Measurements from ENCODE around the gene SPEN.
"Not testable (repeated sequence)": the region's sequence is repeated elsewhere in the genome, so short reads cannot be mapped to it uniquely, and the experiment has no call there.

Gene SPEN

GRCh38 chr1:15918962-15919715 is 71.6 kb downstream of the SPEN start:
- peak; percentile 62 for DNase-seq
- no peaks in the 10 kb centered on the region for H3K9me3 Mint-ChIP-seq
- peaks cover 66% of the 10 kb centered on the region for H3K4me1 Mint-ChIP-seq (ENCODE audit: low read depth)
- H3K27me3 Mint-ChIP-seq: no peaks in the 10 kb centered on the region
- peaks cover 89% of the 10 kb centered on the region for H3K36me3 Mint-ChIP-seq (ENCODE audit: low read depth)
- peak overlapping the region; percentile 86 for H3K27ac Mint-ChIP-seq
- H3K4me3 Mint-ChIP-seq: peak overlapping the region; percentile 42

- Mint-ChIP-seq H3K4me3 (no peak overlapping the region), H3K9me3 (no peaks in the 10 kb centered on the region), H3K27me3 (no peaks in the 10 kb centered on the region), H3K27ac (peak overlapping the region; percentile 15), H3K4me1 (ENCODE audit: low read depth) (peaks cover 39% of the 10 kb centered on the region), H3K36me3 (ENCODE audit: low read depth) (peaks cover 90% of the 10 kb centered on the region)
- no peak for DNase-seq
Measured at GRCh38 chr1:15923241-15923640, 75.7 kb downstream of the SPEN start.

- Mint-ChIP-seq H3K4me1 (ENCODE audit: low read depth) (peaks cover 17% of the 10 kb centered on the region), H3K36me3 (ENCODE audit: low read depth) (peaks cover 94% of the 10 kb centered on the region)
- H3K4me3 Mint-ChIP-seq, H3K9me3 Mint-ChIP-seq, H3K27me3 Mint-ChIP-seq, DNase-seq, H3K27ac Mint-ChIP-seq: not testable (repeated sequence)
Measured at GRCh38 chr1:15926448-15926847, 78.9 kb downstream of the SPEN start.

GRCh38 chr1:15928971-15929965 is 81.8 kb downstream of the SPEN start:
- Mint-ChIP-seq H3K27me3 (no peaks in the 10 kb centered on the region), H3K27ac (peak overlapping the region; percentile 15), H3K4me1 (ENCODE audit: low read depth) (peaks cover 6% of the 10 kb centered on the region), H3K36me3 (ENCODE audit: low read depth) (peaks cover 96% of the 10 kb centered on the region), H3K9me3 (no peaks in the 10 kb centered on the region), H3K4me3 (no peak overlapping the region)
- no peak for DNase-seq

GRCh38 chr1:15931401-15931800 is 83.9 kb downstream of the SPEN start:
- peaks cover 99% of the 10 kb centered on the region for H3K36me3 Mint-ChIP-seq (ENCODE audit: low read depth)
- H3K4me3 Mint-ChIP-seq: no peak overlapping the region
- DNase-seq: no peak

GRCh38 chr1:15931884-15932283 is 84.4 kb downstream of the SPEN start:
- Mint-ChIP-seq H3K27ac (peak overlapping the region; percentile 78), H3K4me1 (ENCODE audit: low read depth) (peaks cover 6% of the 10 kb centered on the region), H3K36me3 (ENCODE audit: low read depth) (peaks cover 99% of the 10 kb centered on the region), H3K4me3 (no peak overlapping the region), H3K9me3 (no peaks in the 10 kb centered on the region), H3K27me3 (no peaks in the 10 kb centered on the region)
- DNase-seq: no peak

More at GRCh38 chr1:15931401-15931800, 83.9 kb downstream of the SPEN start:
- Mint-ChIP-seq H3K27me3 (no peaks in the 10 kb centered on the region), H3K27ac (peak overlapping the region; percentile 27), H3K9me3 (no peaks in the 10 kb centered on the region), H3K4me1 (ENCODE audit: low read depth) (peaks cover 6% of the 10 kb centered on the region)

- H3K4me3 Mint-ChIP-seq: no peak overlapping the region
- DNase-seq: peak; percentile 26
- no peaks in the 10 kb centered on the region for H3K9me3 Mint-ChIP-seq
- peaks cover 99% of the 10 kb centered on the region for H3K36me3 Mint-ChIP-seq (ENCODE audit: low read depth)
- peaks cover 10% of the 10 kb centered on the region for H3K4me1 Mint-ChIP-seq (ENCODE audit: low read depth)
- peak overlapping the region; percentile 78 for H3K27ac Mint-ChIP-seq
- H3K27me3 Mint-ChIP-seq: no peaks in the 10 kb centered on the region
Measured at GRCh38 chr1:15932612-15933011, 85.1 kb downstream of the SPEN start.

- DNase-seq: no peak
- H3K36me3 Mint-ChIP-seq (ENCODE audit: low read depth): peaks cover 99% of the 10 kb centered on the region
- peaks cover 13% of the 10 kb centered on the region for H3K4me1 Mint-ChIP-seq (ENCODE audit: low read depth)
- H3K9me3 Mint-ChIP-seq: no peaks in the 10 kb centered on the region
- no peak overlapping the region for H3K4me3 Mint-ChIP-seq
- no peaks in the 10 kb centered on the region for H3K27me3 Mint-ChIP-seq
- peak overlapping the region; percentile 78 for H3K27ac Mint-ChIP-seq
Measured at GRCh38 chr1:15933684-15934083, 86.2 kb downstream of the SPEN start.

GRCh38 chr1:15934211-15935055 is 86.9 kb downstream of the SPEN start:
- no peak for DNase-seq
- H3K4me1 Mint-ChIP-seq (ENCODE audit: low read depth): peaks cover 13% of the 10 kb centered on the region
- H3K4me3 Mint-ChIP-seq: no peak overlapping the region
- peaks cover 99% of the 10 kb centered on the region for H3K36me3 Mint-ChIP-seq (ENCODE audit: low read depth)
- peak overlapping the region; percentile 32 for H3K27ac Mint-ChIP-seq
- no peaks in the 10 kb centered on the region for H3K9me3 Mint-ChIP-seq
- H3K27me3 Mint-ChIP-seq: no peaks in the 10 kb centered on the region

- Mint-ChIP-seq H3K27ac (peak overlapping the region; percentile 32), H3K27me3 (no peaks in the 10 kb centered on the region), H3K36me3 (ENCODE audit: low read depth) (peaks cover 99% of the 10 kb centered on the region), H3K4me1 (ENCODE audit: low read depth) (peaks cover 13% of the 10 kb centered on the region), H3K9me3 (no peaks in the 10 kb centered on the region), H3K4me3 (no peak overlapping the region)
- DNase-seq: peak; percentile 27
Measured at GRCh38 chr1:15935056-15935950, 87.8 kb downstream of the SPEN start.

- Mint-ChIP-seq H3K36me3 (ENCODE audit: low read depth) (peaks cover 99% of the 10 kb centered on the region), H3K9me3 (no peaks in the 10 kb centered on the region), H3K27ac (peak overlapping the region; percentile 79), H3K4me3 (no peak overlapping the region), H3K4me1 (ENCODE audit: low read depth) (peaks cover 13% of the 10 kb centered on the region), H3K27me3 (no peaks in the 10 kb centered on the region)
- DNase-seq: no peak
Measured at GRCh38 chr1:15936025-15936424, 88.5 kb downstream of the SPEN start.

- Mint-ChIP-seq H3K36me3 (ENCODE audit: low read depth) (peaks cover 99% of the 10 kb centered on the region), H3K4me3 (no peak overlapping the region), H3K27ac (peak overlapping the region; percentile 95), H3K4me1 (ENCODE audit: low read depth) (peaks cover 13% of the 10 kb centered on the region), H3K9me3 (no peaks in the 10 kb centered on the region), H3K27me3 (no peaks in the 10 kb centered on the region)
- DNase-seq: peak; percentile 29
Measured at GRCh38 chr1:15937146-15937545, 89.6 kb downstream of the SPEN start.

GRCh38 chr1:15937706-15938168 is 90.2 kb downstream of the SPEN start:
- Mint-ChIP-seq H3K9me3 (no peaks in the 10 kb centered on the region), H3K27me3 (no peaks in the 10 kb centered on the region), H3K27ac (peak overlapping the region; percentile 95), H3K4me1 (ENCODE audit: low read depth) (peaks cover 13% of the 10 kb centered on the region), H3K4me3 (no peak overlapping the region), H3K36me3 (ENCODE audit: low read depth) (peaks cover 99% of the 10 kb centered on the region)
- DNase-seq: peak; percentile 32
